Measurements from ENCODE around the gene AGRN.
"Not testable (repeated sequence)": the region's sequence is repeated elsewhere in the genome, so short reads cannot be mapped to it uniquely, and the experiment has no call there.

The AGRN gene

GRCh38 chr1:981955-982558, 37.9 kb upstream of the AGRN start, which contains the start of gene PERM1:
TSS of gene PERM1 (minus strand) at chr1:982093. CDS start at chr1:981029, 1,064 bp downstream.
- DNase-seq (ENCODE audit: low read depth) = no peak

- DNase-seq (ENCODE audit: low read depth) = no peak
Measured at GRCh38 chr1:982765-983436, 37.0 kb upstream of the AGRN start.

- no peak for DNase-seq (ENCODE audit: low read depth)
Measured at GRCh38 chr1:983798-984475, 36.0 kb upstream of the AGRN start.

DNA sequence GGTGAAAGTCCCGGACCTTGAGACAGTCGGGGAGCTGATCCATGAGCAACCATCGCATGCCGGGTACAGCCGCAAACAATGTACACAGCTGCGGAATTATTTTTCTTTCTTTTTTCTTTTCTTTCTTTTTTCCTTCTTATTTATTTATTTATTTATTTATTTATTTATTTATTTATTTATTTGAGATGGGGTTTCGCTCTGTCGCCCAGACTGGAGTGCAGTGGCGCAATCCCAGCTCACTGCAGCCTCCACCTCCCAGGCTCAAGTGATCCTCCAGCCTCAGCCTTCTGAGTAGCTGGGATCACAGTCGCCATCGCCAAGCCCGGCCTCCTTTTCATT, 35.5 kb upstream of the AGRN start:
- no peak for DNase-seq (ENCODE audit: low read depth)

- no peak for DNase-seq (ENCODE audit: low read depth)
Measured at GRCh38 chr1:985126-985525, 34.8 kb upstream of the AGRN start.

DNA sequence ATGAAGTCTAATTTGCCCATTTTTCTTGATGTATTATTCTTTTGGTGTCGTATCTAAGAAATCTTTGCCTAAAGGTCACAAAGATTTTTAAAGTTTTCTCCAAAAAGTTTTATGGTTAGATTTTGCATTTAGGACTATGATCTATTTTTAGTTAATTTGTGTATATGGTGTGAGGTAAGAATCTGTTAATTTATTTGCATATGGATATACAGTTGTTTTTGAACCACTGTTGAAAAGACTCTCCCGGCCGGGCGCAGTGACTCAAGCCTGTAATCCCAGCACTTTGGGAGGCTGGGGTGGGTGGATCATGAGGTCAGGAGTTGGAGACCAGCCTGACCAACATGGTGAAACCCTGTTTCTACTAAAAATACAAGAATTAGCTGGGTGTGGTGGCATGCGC, 31.9 kb upstream of the AGRN start:
- DNase-seq (ENCODE audit: low read depth) = not testable (repeated sequence)

- DNase-seq (ENCODE audit: low read depth) = not testable (repeated sequence)
Measured at GRCh38 chr1:991275-991674, 28.6 kb upstream of the AGRN start.

DNA sequence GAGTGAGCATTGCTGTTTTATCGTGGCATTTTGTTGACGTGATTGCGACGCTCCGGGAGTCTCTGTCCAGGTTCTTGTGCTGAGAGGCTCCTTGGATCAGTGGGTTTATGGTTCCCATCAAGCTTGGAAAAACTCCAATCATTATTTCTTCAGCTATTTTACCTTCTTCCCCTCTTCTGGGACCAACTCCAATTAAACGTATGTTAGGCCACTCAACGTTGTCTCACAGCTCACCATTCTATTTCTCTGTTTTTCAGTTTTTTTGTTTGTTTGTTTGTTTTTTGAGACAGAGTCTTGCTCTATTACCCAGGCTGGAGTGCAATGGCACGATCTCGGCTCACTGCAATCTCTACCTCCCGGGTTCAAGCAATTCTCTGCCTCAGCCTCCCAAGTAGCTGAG, 28.0 kb upstream of the AGRN start:
- DNase-seq (ENCODE audit: low read depth) = no peak

GRCh38 chr1:992362-992761, 27.6 kb upstream of the AGRN start:
- DNase-seq (ENCODE audit: low read depth) = no peak

GRCh38 chr1:993379-993995, 26.4 kb upstream of the AGRN start:
- DNase-seq (ENCODE audit: low read depth) = no peak

DNA sequence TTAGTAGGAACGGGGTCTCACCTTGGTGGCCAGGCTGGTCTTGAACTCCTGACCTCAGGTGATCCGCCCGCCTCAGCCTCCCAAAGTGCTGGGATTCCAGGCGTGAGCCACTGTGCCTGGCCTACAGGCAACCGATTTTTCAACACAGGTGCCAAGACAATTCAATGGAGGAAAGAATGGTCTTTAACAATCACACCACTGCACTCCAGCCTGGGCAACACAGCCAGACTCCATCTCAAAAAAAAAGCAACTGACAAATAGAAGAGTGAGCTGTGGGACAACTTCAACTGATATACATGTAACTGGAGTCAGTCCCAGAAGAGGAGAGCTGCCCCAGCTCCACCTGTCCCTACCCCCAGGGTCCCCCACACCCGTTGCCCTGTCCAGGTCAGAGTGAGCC, 25.4 kb upstream of the AGRN start:
- DNase-seq (ENCODE audit: low read depth) = not testable (repeated sequence)

DNA sequence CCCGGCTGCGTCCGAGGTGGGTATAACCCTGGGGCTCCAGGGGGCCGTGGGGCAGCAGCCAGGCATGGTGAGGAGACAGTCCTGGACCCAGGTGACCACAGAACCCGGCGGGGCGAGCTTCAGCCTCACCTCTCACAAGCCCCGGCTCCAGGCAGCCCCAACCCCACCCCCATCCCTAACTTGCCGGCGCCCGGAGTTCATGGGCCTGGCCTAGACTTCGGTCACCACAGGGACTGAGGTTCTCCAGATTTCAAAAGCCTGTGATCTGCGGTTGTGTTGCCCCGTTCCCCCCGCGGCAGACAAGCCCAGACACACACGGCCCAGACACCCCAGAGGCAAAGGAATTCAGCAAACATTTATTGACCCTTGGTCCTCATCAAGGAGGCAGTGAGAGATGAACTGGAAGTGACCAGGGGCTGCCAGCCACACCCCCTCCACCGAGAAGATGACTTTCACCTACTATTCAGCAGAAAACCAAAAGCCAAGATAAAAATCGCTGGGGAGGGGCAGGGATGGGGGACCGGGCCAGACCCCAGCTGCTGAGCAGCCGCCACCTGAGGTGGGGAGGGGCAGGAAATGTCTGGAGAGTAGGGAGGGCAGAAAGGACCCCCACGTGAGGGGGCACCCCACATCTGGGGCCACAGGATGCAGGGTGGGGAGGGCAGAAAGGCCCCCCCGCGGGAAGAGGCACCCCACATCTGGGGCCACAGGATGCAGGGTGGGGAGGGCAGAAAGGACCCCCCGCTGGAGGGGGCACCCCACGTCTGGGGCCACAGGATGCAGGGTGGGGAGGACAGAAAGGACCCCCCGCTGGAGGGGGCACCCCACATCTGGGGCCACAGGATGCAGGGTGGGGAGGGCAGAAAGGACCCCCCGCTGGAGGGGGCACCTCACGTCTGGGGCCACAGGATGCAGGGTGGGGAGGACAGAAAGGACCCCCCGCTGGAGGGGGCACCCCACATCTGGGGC, 24.0 kb upstream of the AGRN start:
- no peak for DNase-seq (ENCODE audit: low read depth)

- DNase-seq (ENCODE audit: low read depth) = no peak
Measured at GRCh38 chr1:996851-997712, 22.8 kb upstream of the AGRN start.

DNA sequence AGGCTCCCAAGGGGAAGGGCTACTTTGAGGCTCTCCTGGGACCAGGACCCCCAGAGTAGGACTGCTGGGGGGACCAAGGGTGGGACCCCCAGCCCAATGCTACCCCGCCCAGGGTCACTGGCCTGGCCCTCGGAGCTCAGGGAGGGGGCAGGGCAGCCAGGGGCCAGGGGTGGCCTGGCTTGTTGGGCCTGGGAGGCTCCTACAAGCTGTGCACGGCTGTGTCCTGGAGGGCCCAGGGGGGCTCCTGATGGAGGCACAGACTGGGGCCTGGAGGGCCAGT, 22.3 kb upstream of the AGRN start:
- no peak for DNase-seq (ENCODE audit: low read depth)

DNA sequence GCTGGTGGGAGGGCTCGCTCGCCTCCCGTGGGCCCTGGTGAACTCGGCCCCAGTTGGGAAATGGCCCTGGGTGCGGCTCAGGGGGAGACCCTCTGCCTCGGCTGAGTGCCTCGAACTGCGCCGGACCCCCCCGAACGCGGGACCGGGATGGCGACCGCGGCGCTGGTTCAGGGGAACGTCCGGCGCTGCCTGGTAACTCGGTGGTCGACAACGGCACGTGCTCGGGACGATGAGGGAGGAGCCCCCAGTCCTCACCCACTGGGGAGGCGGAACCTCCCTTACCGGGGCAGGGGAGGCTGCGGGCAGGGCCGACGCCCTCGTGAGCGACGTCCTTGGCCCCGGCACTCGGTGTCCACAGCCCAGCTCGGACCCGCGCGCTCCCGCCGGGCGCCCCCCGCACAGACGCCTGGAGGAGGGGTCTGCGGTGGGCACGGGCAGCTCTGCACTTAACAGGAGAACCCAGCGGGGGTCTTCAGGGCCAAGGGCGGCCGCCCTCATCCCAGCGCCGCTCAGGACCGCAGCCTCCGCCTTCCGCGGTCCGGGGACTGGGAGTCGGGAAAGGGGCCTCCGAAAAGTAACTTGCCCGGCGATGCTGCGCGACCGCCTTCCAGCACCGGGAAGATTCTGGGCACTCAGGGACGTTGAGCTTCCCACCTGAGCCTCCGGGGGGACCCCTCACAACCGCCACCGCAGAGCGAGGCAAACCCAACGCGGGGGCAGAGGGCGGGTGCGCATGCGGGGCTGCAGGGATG, 21.8 kb upstream of the AGRN start:
- DNase-seq (ENCODE audit: low read depth) = no peak

DNA sequence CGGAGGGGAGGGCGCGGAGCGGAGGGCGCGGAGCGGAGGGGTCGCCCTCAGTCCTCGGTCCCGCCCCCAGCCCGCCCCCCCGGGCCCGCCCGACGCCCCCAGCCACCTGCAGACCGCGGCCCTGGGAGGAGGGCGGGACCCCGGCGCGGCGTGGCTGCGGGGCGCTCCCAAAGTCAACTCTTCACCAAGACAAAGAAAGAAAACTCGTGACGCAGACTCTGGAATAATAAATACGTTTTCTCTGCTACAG, 21.2 kb upstream of the AGRN start:
- no peak for DNase-seq (ENCODE audit: low read depth)

DNA sequence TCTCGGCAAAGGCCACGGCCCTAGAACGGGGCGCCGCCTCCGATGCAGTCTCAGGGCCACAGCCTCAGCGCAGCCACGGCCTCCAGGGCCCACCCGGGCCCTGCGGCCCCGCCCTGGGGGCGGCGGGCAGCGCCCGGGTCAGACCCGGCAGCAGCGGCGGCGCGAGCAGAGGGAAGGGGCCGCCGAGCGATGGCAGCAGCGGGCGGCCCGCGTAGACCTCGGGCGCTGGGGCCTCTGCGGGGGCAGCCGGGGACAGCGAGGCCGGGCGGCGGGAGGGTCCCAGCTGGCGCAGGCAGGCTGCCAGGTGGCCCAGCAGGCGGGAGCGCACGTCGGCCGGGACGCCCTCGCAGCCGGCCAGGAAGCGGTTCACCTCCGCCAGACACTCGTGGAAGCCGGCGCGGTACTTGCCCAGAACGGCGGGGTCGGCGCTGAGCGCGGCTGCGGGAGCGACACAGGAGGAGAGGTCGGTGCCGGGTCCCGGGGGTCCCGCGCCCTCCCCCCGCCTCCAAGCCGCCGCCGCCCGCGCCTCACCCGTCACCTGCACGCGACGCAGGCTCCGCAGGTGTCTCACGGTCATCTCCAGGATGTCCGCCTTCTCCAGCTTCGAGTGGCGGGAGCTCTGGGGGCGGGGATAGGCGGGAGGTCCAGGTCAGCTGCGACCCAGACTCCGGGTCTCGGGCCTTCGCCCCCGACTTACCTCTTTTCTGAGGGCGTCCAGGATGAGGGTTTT, 20.8 kb upstream of the AGRN start:
- DNase-seq (ENCODE audit: low read depth) = no peak

GRCh38 chr1:999725-1000356, 20.1 kb upstream of the AGRN start, which contains the start of gene HES4:
TSS of gene HES4 (minus strand) at chr1:1000097. CDS start at chr1:999973, 124 bp downstream.
- DNase-seq (ENCODE audit: low read depth) = no peak

DNA sequence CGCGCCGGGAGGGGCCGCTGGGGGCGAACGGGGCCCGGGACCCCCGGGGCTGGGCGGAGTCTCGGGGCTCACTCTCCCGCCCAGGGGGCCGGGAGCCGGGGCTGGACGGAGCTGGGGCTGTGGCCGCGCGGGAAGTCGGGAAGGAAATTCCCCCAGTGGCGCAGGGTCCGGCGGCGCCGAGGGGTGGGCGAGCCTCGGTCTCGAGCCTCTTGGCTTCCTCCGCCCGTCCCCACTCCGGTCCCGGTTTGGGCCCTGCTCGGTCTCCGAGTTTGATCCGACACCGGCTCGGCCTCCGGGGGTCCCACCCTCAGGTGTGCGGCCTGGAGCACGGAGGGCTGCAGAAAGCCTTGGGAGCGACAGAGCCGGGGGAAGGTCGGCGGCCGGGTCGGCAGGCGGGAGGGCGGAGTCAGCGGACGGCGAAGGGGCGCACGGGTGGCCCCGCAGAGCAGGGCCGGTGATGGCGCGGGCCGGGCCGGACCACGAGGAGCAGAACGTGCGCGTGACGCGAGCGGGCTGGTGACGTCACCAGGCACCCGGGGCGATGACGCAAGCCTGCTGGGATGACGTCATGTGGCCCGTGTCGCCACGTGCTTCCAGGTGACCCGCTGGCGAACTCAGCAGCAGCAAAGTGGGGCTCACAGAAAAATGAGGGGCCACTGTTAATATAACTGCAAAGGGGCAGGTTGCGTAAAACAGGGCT, 19.4 kb upstream of the AGRN start:
- no peak for DNase-seq (ENCODE audit: low read depth)
